Choroid plexus epithelial cell (primary cell): Measurements from ENCODE around the gene C4orf50.

Source experiments
- DNase-seq: peaks from one replicate; pipeline ENCODE4 v3.0.0-alpha.2; 2010; ENCODE audit warnings: low read depth
- H3K4me3 ChIP-seq: 2 replicates; pipeline ENCODE4 v1.5.1; 2011; ENCODE audit warnings: low read depth, mild to moderate bottlenecking, control low read depth, low read length, moderate library complexity
- TF ChIP-seq, protein P1 (sequence below): conservative IDR thresholded peaks from 2 replicates; pipeline ENCODE4 v1.5.1; 2011; ENCODE audit warnings: low read depth, mild to moderate bottlenecking, control low read depth, inconsistent platforms, low read length, moderate library complexity

Gene C4orf50

DNA sequence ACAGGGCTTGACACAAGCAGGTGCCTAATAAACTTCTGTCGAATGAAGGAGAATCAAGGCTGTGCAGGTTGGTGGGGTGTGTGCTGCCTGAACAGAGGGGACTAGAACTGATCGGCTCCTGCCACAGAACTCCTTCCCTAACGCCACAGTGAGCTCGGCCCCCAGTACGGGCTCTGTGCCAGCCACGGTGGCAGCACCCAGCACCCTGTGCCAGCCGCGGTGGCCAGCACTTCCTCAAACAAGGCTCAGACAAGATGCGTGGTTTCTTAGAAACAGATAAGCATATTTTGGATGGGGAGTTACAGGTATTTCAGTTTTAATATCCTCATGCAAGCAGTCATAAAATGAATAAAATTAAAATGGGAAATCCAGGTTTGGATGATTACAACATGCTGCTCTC lies 26.0 kb upstream of the C4orf50 start:
- H3K4me3 ChIP-seq: no peak overlapping the region
- DNase-seq: no peak
- TF ChIP-seq, protein P1, sequence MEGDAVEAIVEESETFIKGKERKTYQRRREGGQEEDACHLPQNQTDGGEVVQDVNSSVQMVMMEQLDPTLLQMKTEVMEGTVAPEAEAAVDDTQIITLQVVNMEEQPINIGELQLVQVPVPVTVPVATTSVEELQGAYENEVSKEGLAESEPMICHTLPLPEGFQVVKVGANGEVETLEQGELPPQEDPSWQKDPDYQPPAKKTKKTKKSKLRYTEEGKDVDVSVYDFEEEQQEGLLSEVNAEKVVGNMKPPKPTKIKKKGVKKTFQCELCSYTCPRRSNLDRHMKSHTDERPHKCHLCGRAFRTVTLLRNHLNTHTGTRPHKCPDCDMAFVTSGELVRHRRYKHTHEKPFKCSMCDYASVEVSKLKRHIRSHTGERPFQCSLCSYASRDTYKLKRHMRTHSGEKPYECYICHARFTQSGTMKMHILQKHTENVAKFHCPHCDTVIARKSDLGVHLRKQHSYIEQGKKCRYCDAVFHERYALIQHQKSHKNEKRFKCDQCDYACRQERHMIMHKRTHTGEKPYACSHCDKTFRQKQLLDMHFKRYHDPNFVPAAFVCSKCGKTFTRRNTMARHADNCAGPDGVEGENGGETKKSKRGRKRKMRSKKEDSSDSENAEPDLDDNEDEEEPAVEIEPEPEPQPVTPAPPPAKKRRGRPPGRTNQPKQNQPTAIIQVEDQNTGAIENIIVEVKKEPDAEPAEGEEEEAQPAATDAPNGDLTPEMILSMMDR: no peak

DNA sequence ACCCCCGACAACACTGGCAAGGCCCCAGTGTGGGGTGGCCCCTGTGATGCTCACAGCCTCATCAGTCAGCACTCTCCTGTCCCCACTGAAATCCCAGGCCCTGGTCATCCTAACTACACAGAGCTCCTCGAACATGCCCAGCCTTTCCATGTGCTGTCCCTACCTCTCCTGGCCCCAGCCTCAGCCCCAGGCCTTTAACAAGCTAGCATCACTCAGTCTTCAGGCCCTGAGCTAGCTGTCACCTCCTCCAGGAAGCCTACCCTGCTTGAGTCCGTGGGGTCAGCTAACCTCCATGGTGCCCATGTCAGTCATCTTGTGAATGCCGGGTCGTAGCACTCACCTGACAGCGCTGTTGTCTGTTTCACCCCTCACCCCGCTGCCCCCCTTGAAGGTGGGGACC lies 25.6 kb upstream of the C4orf50 start:
- TF ChIP-seq, protein P1: no peak
- H3K4me3 ChIP-seq: no peak overlapping the region
- DNase-seq: no peak

- TF ChIP-seq, protein P1: no peak
- no peak for DNase-seq
- no peak overlapping the region for H3K4me3 ChIP-seq
Observed at GRCh38 chr4:6043188-6043587, 25.0 kb upstream of the C4orf50 start.

GRCh38 chr4:6042293-6043063 lies 24.2 kb upstream of the C4orf50 start:
- TF ChIP-seq, protein P1: no peak
- DNase-seq: no peak
- H3K4me3 ChIP-seq: no peak overlapping the region

GRCh38 chr4:6041800-6042199 lies 23.6 kb upstream of the C4orf50 start:
- H3K4me3 ChIP-seq: no peak overlapping the region
- no peak for DNase-seq
- TF ChIP-seq, protein P1: no peak

- H3K4me3 ChIP-seq: no peak overlapping the region
- DNase-seq: no peak
- TF ChIP-seq, protein P1: no peak
Observed at GRCh38 chr4:6038711-6039110, 20.5 kb upstream of the C4orf50 start.

DNA sequence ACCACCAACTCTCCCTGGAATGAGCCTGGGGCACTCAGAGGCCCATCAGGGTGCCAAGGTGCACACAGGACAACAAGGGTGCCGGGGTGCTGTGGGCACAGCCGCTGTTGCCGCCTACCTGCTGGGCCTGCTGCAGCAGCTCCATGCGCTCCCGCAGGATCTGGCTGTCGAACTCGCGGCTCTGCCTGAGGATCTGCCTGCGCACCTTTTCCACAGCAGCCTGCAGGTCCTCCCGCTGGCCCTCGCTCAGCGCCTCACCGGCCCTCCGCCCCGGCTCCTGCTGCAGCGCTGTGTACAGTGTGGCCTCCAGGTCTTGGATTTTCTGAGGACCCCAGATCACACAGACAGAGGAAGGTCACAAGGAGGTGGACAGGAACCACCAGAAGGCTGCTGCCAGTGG lies 17.6 kb upstream of the C4orf50 start:
- H3K4me3 ChIP-seq: no peak overlapping the region
- TF ChIP-seq, protein P1: no peak
- no peak for DNase-seq
